D721Med (cell line): ENCODE measurements around the gene PDE1C.

ENCODE experiments used
- DNase-seq: peaks from one replicate; pipeline ENCODE4 v3.0.0; 2011; ENCODE audit warnings: low spot score; ENCODE audit not compliant: insufficient read length
- FAIRE-seq: peaks from 2 replicates; lab custom pipeline; 2011; peaks lifted over from hg19 to GRCh38; lab: Jason Lieb, UNC
- CTCF ChIP-seq: IDR thresholded peaks from 2 replicates; pipeline ENCODE4 v1.5.1; 2012; ENCODE audit warnings: mild to moderate bottlenecking, control low read depth; ENCODE audit not compliant: insufficient read depth; ENCODE audit errors: missing control alignments

PDE1C gene

GRCh38 chr7:32034052-32034451 lies 36.2 kb downstream of the PDE1C start:
- FAIRE-seq (no peak), DNase-seq (no peak)
- peak; percentile 30 for TF ChIP-seq CTCF

GRCh38 chr7:32033006-32033405 lies 37.2 kb downstream of the PDE1C start:
- no peak for TF ChIP-seq CTCF
- FAIRE-seq (no peak), DNase-seq (no peak)

GRCh38 chr7:32032211-32032610 lies 38.0 kb downstream of the PDE1C start:
- FAIRE-seq (no peak), DNase-seq (no peak)
- no peak for TF ChIP-seq CTCF

GRCh38 chr7:32030904-32031692 lies 39.1 kb downstream of the PDE1C start:
- no peak for TF ChIP-seq CTCF
- no peak for FAIRE-seq
- no peak for DNase-seq

- TF ChIP-seq CTCF: no peak
- FAIRE-seq (no peak), DNase-seq (no peak)
These were observed 44.2 kb downstream of the PDE1C start for GRCh38 chr7:32026083-32026425.

GRCh38 chr7:32025381-32026082 lies 44.7 kb downstream of the PDE1C start:
- TF ChIP-seq CTCF: no peak
- DNase-seq (no peak), FAIRE-seq (no peak)

GRCh38 chr7:32023376-32023775 lies 46.8 kb downstream of the PDE1C start:
- no peak for FAIRE-seq
- TF ChIP-seq CTCF: no peak
- DNase-seq: no peak
